K562 (cell line): ENCODE data around the gene SPTLC3.

ENCODE experiments used
- CTCF ChIP-seq, 3 experiments: IDR thresholded peaks in 2 of 3; conservative IDR thresholded peaks in 1 of 3; 2 replicates each; pipeline ENCODE4 v1.5.1; 2011 to 2012; ENCODE audit warnings: low read length in 3 of 3, mild to moderate bottlenecking in 3 of 3, control low read depth in 2 of 3, improper control_type of control experiment in 1 of 3, inconsistent platforms in 1 of 3, low read depth in 1 of 3, mixed read lengths in 1 of 3, moderate library complexity in 1 of 3; ENCODE audit not compliant: insufficient read depth in 2 of 3
- KLF1 ChIP-seq: fragments of 450-650 bp; IDR thresholded peaks from 2 replicates; pipeline ENCODE4 v1.6.1; 2016; ENCODE audit warnings: missing genetic modification characterization, missing compliant biosample characterization
- MAX ChIP-seq: sonication (generic); formaldehyde crosslinking; IDR thresholded peaks from 2 replicates; pipeline ENCODE4 v1.9.0; 2022; ENCODE audit warnings: mild to moderate bottlenecking, missing genetic modification reagents
- SAFB2 ChIP-seq: fragments of 200-400 bp; formaldehyde crosslinking; IDR thresholded peaks from 2 replicates; pipeline ENCODE4 v1.6.1; 2018; ENCODE audit warnings: borderline replicate concordance, low read length, low read depth, moderate library complexity; ENCODE audit not compliant: severe bottlenecking
- TCF7L2 ChIP-seq: fragments of 150-350 bp; IDR thresholded peaks from 2 replicates; pipeline ENCODE4 v1.6.1; 2016; ENCODE audit warnings: low read depth, mild to moderate bottlenecking, low read length, moderate library complexity

DNA sequence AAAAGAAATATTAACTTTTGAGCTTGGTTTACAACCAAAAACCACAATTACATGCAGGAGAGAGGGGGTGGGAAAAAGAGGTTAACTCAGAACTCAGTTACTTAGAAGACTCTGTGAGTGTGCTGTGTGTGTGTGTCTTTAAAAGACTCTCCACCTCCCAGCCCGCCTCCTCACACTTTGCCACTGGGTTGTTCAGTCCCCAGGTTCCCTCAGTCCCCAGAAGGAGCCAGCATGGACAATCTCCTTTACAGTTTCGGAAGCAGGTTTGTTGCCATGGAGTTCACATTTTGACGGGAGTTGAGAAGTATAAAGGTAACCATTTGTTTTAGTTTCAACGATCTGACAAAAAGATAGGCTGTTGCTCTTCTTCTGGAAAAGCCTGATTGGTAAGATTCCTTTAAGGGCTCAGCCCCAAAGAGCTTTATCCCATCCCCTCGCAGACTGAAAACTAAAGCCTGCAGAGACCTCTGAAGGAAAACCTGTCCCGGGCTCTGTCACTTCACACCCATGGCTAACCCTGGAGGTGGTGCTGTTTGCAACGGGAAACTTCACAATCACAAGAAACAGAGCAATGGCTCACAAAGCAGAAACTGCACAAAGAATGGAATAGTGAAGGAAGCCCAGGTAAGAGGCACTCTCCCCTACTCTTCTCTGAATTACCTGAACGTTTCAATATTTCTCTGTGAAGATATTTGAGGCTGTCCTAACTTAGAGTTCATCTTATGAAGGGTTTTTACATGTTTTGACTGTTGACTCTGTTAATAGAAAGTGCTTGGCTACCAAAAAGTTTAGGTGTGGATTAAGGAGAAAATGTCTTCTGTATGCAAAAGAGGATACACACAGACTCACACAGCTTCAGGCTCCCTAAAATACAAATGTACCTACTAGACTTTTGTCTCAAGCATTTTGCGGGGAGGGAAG is at the start of gene SPTLC3:
- TF ChIP-seq CTCF (IDR thresholded peaks at IDR 0.05 in 2 of 3, conservative IDR thresholded peaks at IDR 0.05 in 1 of 3; ENCODE audit: insufficient read depth in 2 of 3, low read depth in 1 of 3, low read length in 3 of 3) = no peak
- TF ChIP-seq TCF7L2 = no peak
- no peak for TF ChIP-seq MAX (CRISPR knock-in tag)
- no peak for TF ChIP-seq KLF1 (tag)
- TF ChIP-seq SAFB2 = no peak
